Stimulated activated CD8-positive, alpha-beta memory T cell treated with anti-CD3 and anti-CD28 coated beads, Interleukin-15, amount 100 ng/mL, for 48 hours (primary cell): ENCODE measurements around the gene ATP13A2.

Experiments used
- DNase-seq, 2 donors: peaks; one replicate each; pipeline ENCODE4 v3.0.0-alpha.2; 2020; ENCODE audit warnings: low read depth in 2 of 2

The ATP13A2 gene

GRCh38 chr1:17011439-17012307, at the start of gene ATP13A2:
ATP13A2 (minus strand) TSS chr1:17011928; CDS start chr1:17011738, 190 bp downstream.
- DNase-seq: peak; percentile 80 to 82

DNA sequence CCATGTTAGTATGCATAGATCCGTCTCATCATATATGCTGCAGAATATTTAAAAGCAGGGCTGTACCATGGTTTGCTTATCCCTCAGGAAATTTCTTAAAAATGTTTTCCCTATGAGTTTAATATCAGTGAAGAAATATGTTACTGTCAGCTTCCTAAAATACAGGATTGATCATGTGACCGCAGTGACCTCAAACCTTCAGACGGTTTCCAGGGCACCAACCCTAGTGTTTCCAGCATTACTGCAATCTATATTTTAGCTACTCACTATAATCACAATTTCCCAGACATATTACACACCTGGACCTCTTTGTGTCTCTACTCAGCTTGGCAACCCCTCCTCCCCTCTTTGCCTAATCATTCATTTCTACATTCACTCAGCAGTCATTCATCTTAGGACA, 49.8 kb upstream of the ATP13A2 start:
- no peak for DNase-seq

DNA sequence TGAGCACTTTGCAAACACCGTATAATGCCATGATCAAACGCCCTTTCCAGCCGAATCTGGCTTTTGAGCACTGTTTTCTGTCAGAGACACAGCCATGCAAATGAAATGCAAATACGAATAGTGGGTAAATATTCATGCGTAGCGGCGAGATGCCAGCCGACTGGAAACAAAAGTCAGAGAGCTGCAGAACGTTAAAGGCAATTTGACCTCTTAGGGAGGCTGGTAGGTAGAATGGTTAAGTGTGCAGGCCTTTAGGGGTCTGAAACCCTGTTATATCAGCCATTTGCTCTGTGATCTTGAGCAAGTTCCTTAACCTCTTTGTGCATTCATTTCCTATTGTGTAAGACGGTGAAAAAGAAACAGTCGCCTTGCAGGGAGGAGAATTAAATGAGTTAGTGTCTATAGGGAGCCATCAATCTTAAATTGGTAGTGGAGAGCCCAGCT, 48.6 kb upstream of the ATP13A2 start:
- no peak for DNase-seq

DNA sequence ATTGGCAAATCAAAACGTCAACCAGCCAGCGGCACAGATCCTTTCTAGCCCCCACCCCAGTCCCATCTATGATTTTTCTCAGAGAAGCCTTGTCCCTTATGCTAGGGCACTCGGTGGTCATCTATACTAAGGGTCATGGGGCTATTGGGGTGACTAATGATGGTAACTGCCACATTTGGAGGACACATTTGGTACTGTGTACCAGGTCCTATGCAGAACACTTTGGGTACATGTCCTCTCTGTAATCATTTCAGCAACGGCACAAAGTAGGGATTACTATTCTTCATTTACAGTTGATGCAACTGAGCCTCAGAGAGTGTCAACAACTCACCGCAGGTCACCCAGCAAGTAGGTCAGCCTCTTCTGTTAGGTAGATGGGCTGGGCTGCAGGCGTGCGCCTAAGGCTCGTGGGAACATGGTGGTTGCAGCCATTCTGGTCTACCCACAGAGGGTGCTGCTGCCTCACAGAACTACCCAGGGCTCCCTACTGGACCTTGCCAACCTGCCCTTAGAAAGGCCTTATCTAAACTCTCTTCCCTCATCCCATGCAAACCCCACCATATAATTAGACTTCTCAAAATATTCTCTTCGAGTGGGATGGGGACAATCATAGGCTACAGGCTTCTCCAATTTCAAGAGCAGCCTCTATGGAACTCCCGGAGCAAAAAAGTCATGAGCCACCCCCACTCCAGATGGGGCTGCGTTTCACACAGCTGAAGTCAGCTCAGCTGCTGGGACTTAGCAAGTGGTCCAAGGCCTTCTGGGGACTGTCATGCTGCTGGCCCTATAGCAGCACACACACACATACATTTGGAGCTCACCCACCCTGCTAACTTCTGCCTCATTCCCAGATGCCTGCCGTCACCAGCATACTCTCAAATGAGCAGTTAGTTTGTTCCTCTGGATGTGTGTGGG, 47.9 kb upstream of the ATP13A2 start:
- peak in 1 of 2 donors; percentile 16 for DNase-seq

GRCh38 chr1:17056551-17056950, 44.8 kb upstream of the ATP13A2 start:
- no peak for DNase-seq

- no peak for DNase-seq
Measured at GRCh38 chr1:17055801-17056200, 44.1 kb upstream of the ATP13A2 start.

DNA sequence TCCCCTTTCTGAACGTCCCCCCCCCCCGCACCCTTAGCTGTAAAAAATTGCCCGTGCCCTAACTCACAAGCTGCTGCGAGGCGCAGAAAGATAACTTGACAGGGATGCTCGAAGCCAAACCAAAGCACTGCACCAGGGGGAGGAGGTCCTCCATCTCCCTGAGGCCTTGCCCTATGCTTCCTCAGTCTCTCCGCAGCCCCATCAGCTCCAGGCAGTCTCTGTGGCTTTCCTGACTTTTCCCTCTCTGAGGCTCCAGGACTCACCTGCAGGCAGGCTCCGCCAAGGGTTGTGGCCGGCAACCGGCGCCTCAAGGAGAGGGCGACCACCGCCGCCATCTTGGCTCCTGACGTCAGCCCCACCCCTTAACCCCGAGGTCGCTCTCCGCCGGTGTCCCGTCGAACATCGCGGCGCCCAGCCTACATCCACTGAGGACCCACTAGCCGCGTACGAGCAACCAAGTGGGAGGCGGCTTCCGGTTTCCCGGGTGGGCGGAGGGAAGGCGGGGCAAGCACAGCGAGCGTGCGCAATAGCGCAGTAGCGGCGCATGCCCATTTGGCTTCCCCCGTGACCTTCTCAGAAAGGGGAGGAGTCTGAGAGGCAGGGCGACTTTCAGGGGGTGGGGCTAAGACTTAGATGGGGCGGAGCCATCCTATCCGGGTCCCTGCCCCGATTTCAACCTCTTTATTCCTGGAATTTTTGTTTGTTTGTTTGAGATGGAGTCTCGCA, 42.1 kb upstream of the ATP13A2 start, which contains the start of gene SDHB:
SDHB (minus strand) TSS at position 348 of the 726 bp plus-strand sequence; CDS start at position 335, 13 bp downstream.
- peak; percentile 98 for DNase-seq

GRCh38 chr1:17053086-17053684, 41.5 kb upstream of the ATP13A2 start:
- DNase-seq: no peak

- no peak for DNase-seq
Measured at GRCh38 chr1:17052641-17053040, 40.9 kb upstream of the ATP13A2 start.

- DNase-seq: no peak
Measured at GRCh38 chr1:17052038-17052437, 40.3 kb upstream of the ATP13A2 start.

GRCh38 chr1:17047924-17048323, 36.2 kb upstream of the ATP13A2 start:
- no peak for DNase-seq

DNA sequence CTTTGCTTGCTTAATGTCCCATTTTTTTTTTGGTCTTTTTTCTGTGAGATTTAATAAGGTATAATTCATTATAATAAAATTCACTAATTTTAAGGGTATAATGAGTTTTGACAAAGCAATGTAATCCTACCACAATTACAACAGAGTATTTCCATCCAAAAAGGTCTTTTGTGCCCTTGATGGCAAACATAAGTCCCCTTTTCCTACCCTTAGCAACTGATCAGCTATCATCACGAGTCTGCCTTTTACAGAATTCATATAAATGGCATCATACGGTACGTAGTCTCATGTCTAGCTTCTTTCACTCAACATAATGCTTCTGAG, 34.6 kb upstream of the ATP13A2 start:
- DNase-seq: no peak

DNA sequence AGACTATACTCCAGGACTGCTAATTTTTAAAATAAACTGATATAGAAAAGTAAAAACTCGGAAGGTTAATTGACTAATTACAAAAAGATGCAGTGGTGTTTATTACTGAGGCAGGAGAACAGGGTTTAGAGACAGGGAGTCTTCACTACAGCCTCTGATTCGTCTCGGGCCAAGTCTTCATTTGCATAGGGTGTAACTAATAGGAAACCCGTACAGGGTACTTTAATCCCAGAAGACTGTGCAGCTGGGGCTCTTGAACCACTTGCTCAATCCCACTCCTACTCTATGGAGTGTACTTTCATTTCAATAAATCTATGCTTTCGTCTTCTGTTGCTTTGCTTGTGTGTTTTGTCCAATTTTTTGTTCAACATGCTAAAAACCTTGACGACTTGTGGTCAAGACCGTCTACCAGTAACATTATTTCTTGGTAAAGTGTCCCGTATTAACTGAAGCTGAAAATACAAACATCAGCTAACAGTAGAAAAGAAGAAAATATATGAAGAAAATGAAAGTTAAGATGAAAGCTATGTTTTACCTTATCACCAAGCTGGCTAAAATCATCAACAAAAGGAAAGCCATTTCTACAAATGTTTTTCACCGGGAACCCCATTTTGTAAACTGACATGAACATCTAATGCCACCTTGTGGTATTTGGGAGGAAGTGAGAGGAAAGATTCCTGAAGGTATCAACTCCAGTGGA, 34.1 kb upstream of the ATP13A2 start:
- DNase-seq: no peak

- DNase-seq: no peak
Measured at GRCh38 chr1:17045150-17045549, 33.4 kb upstream of the ATP13A2 start.

DNA sequence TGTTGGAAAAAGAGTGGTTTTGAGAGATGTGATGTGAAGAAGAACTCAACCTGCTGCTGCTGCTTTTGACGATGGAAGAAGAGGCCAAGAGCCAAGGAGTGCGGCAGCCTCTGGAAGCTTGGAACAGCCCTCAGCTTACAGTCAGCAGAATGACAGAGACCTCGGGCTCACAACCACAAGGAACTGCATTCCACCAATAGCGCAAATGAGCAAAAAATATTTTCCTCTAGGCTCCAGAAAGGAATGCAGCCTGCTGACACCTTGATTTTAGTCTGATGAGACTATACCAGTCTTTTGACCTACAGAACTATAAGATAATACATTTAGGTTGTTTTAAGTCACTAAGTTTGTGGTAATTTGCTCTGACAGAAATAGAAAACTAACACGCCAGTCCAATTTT, 31.9 kb upstream of the ATP13A2 start:
- DNase-seq: no peak

DNA sequence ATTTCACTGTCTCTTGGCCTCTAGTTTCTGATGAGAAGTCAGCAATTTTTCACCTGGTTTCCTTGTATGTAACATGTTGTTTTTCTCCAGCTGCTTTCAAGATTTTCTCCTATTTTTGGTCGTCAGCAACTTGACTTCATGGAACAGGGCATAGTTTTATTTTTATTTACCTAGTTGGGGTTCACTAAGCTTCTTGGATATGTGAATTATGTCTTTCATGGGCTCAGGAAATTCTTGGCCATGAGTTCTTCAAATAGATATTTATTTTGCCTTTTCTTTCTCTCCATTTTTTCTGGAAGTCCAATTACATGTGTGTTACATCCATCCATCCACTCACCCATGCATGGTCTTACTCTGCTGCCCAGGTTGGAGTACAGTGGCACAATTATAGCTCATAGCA, 28.4 kb upstream of the ATP13A2 start:
- no peak for DNase-seq

GRCh38 chr1:17039522-17039921, 27.8 kb upstream of the ATP13A2 start:
- no peak for DNase-seq

GRCh38 chr1:17033481-17033880, 21.8 kb upstream of the ATP13A2 start:
- no peak for DNase-seq

GRCh38 chr1:17032741-17033140, 21.0 kb upstream of the ATP13A2 start:
- no peak for DNase-seq

DNA sequence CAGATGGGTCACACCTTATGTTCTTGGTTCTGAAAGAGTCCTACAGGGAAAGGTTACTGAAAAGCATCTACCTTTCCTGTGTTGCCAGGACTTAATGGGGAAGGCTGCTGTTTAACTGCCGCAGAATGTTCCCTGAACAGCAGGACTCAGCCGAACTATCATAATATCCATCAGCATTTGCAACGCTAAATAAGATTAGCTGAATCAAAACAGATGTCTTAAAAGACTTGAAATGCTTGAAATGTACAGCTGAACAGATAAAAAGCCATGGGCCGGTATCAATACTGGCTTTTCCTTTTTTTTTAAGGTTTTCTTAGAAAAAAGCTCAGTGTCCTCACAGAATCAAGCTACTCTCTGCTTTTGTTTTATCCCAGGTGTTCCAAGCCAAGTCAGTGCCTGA, 19.7 kb upstream of the ATP13A2 start:
- no peak for DNase-seq

DNA sequence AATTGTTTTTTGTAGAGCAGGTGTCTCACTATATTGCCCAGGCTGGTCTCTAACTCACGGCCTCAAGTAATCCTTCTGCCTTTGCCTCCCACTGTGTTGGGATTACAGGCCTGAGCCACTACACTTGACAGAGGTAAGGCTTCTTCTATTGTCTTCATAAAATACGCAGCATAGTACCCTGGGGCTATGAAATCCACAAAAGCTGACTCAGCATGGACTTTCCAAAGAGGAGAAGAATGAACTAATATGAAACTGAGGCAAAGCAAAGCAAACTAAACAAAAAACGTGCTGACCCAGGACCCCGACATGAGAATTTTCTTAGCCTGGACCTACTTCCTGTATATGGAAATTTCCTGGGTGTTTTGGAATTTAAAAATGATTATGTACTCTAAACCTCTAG, 18.5 kb upstream of the ATP13A2 start:
- DNase-seq: no peak
